K562 (cell line): ENCODE data around the gene UNC50. TPM values are rescaled to one million over a fixed set of nuclear protein-coding genes. Genes with fewer than 3 reads are reported as not detected.

Experiments used
- ATAC-seq: fragments of 200-7000 bp; cut with Tn5 transposase; 3 replicates; pipeline ENCODE4 v1.9.1; 2020; ENCODE audit warnings: moderate library complexity
- BruUV-seq: library from RNA; stranded (reverse); fragments of 400-500 nt; replicated peaks from 2 replicates; lab custom pipeline; 2021; lab: Mats Ljungman, UMichigan
- CTCF ChIA-PET: fragments of 300-600 bp; formaldehyde crosslinking; extraction: SDS; loops from one replicate; lab custom pipeline; 2021; ENCODE audit warnings: low intra/inter-chr PET ratio; lab: Yijun Ruan, JAX
- POLR2A ChIA-PET: fragments of 300-600, 350-650 bp; sonication (Branson Sonifier 250); formaldehyde crosslinking; extraction: SDS; loops from one replicate; lab custom pipeline; 2021; ENCODE audit warnings: antibody characterized with exemption, inconsistent platforms; lab: Yijun Ruan, JAX
- DNase-seq, 4 experiments: peaks; one replicate each; pipeline versions ENCODE4 v3.0.0 to v3.0.0-alpha.2; 2011 to 2018; ENCODE audit warnings: low spot score in 3 of 4, mixed read lengths in 3 of 4; ENCODE audit errors: extremely low read depth in 1 of 4
- FAIRE-seq: peaks from 2 replicates; lab custom pipeline; 2011; peaks lifted over from hg19 to GRCh38; lab: Jason Lieb, UNC
- H2AFZ ChIP-seq: 2 replicates; pipeline ENCODE4 v1.6.0; 2011; ENCODE audit warnings: low read depth, low read length, control low read depth, inconsistent platforms
- H3K27ac ChIP-seq: fragments of 200-600 bp; 3 replicates; pipeline ENCODE4 v1.8.0; 2011; ENCODE audit warnings: low read depth, mild to moderate bottlenecking, control low read depth, inconsistent platforms, low read length, moderate library complexity, mixed read lengths; ENCODE audit errors: extremely low read depth
- H3K27me3 ChIP-seq, 2 experiments: fragments of 300-600 bp in 1 of 2; 2 replicates in 1 of 2; 3 replicates in 1 of 2; pipeline versions ENCODE4 v1.6.0 to v1.8.0; 2011; ENCODE audit warnings: inconsistent platforms in 2 of 2, low read length in 2 of 2, mild to moderate bottlenecking in 1 of 2, mixed read lengths in 1 of 2, moderate library complexity in 1 of 2; ENCODE audit not compliant: control insufficient read depth in 2 of 2, insufficient read depth in 2 of 2
- H3K36me3 ChIP-seq: fragments of 300-600 bp; 3 replicates; pipeline ENCODE4 v1.8.0; 2011; ENCODE audit warnings: mild to moderate bottlenecking, low read length, inconsistent platforms; ENCODE audit not compliant: control insufficient read depth, insufficient read depth
- H3K4me1 ChIP-seq, 2 experiments: fragments of 200-600 bp in 1 of 2; replicated peaks in 1 of 2; 2 replicates in 1 of 2; 3 replicates in 1 of 2; pipeline versions ENCODE4 v1.5.1 to v1.8.0; 2011; ENCODE audit warnings: inconsistent platforms in 2 of 2, low read length in 2 of 2, mild to moderate bottlenecking in 1 of 2, mixed read lengths in 1 of 2, moderate library complexity in 1 of 2; ENCODE audit not compliant: control insufficient read depth in 2 of 2, insufficient read depth in 2 of 2
- H3K4me2 ChIP-seq: 2 replicates; pipeline ENCODE4 v1.6.1; 2011; ENCODE audit warnings: low read length, control low read depth, inconsistent platforms, mixed read lengths; ENCODE audit not compliant: insufficient read depth
- H3K4me3 ChIP-seq: fragments of 200-600 bp; sonication (generic), shearing (Covaris generic); 2 replicates; pipeline ENCODE4 v1.5.1; 2016; ENCODE audit warnings: control low read depth, inconsistent platforms
- H3K79me2 ChIP-seq: fragments of 200-600 bp; 3 replicates; pipeline ENCODE4 v1.8.0; 2011; ENCODE audit warnings: low read length, inconsistent platforms; ENCODE audit not compliant: control insufficient read depth, insufficient read depth
- H3K9ac ChIP-seq, 2 experiments: 2 replicates each; pipeline versions ENCODE4 v1.6.0 to v1.6.1; 2011; ENCODE audit warnings: low read depth in 2 of 2, low read length in 2 of 2, control low read depth in 1 of 2, inconsistent platforms in 1 of 2, mild to moderate bottlenecking in 1 of 2, mixed read lengths in 1 of 2; ENCODE audit not compliant: insufficient read depth in 1 of 2
- H3K9me1 ChIP-seq: one replicate; pipeline ENCODE4 v1.6.0; 2011; ENCODE audit warnings: inconsistent platforms, mild to moderate bottlenecking, low read length, moderate library complexity; ENCODE audit not compliant: control insufficient read depth, insufficient read depth
- H3K9me3 ChIP-seq: replicated peaks from 2 replicates; pipeline ENCODE4 v1.5.1; 2011; ENCODE audit warnings: low read depth, low read length, inconsistent platforms; ENCODE audit not compliant: control insufficient read depth, insufficient read depth
- H4K20me1 ChIP-seq: replicated peaks from 2 replicates; pipeline ENCODE4 v1.6.1; 2011; ENCODE audit warnings: low read length, inconsistent platforms, mixed read lengths; ENCODE audit not compliant: control insufficient read depth, insufficient read depth
- E2F6 ChIP-seq, 2 experiments: IDR thresholded peaks; 2 replicates each; pipeline ENCODE4 v1.6.1; 2011; ENCODE audit warnings: borderline replicate concordance in 1 of 2, control low read depth in 1 of 2, low read depth in 1 of 2, low read length in 1 of 2, mild to moderate bottlenecking in 1 of 2, mixed read lengths in 1 of 2, moderate library complexity in 1 of 2; ENCODE audit not compliant: insufficient read depth in 1 of 2, insufficient read length in 1 of 2, poor library complexity in 1 of 2, severe bottlenecking in 1 of 2; ENCODE audit errors: extremely low read depth in 1 of 2
- ERF ChIP-seq: fragments of 450-650 bp; formaldehyde crosslinking; IDR thresholded peaks from 2 replicates; pipeline ENCODE4 v1.4.0; 2020; ENCODE audit warnings: mild to moderate bottlenecking, mixed read lengths
- SAP30 ChIP-seq: fragments of 200-600 bp; sonication (generic); IDR thresholded peaks from 2 replicates; pipeline ENCODE4 v1.6.1; 2012; ENCODE audit warnings: borderline replicate concordance, low read depth, mild to moderate bottlenecking, moderate library complexity, low read length, control low read depth, inconsistent platforms; ENCODE audit not compliant: insufficient read depth, poor library complexity, severe bottlenecking
- U2AF1 ChIP-seq: fragments of 200-400 bp; formaldehyde crosslinking; optimal IDR thresholded peaks from 2 replicates; pipeline ENCODE3; 2017; ENCODE audit warnings: mild to moderate bottlenecking, low read depth, low read length, moderate library complexity
- ZNF280B ChIP-seq: fragments of 250-450 bp; sonication (Bioruptor Pico); IDR thresholded peaks from 2 replicates; pipeline ENCODE4 v1.5.1; 2021; ENCODE audit warnings: mild to moderate bottlenecking
- WGBS: fragments of 100-300 bp; shearing (Covaris generic); methylation state at CpG from one replicate; pipeline ENCODE4 v1.1.6; 2016; ENCODE audit warnings: low coverage, mixed read lengths; ENCODE audit not compliant: insufficient coverage; ENCODE audit errors: missing lambda C conversion rate; 5-methylcytosine and 5-hydroxymethylcytosine counted together
- in situ Hi-C: fragments of 300-500 bp; cut with MboI; formaldehyde crosslinking; loops from 4 replicates; pipeline ENCODE4 v1.15.0; 2018; ENCODE audit warnings: inconsistent platforms, mixed read lengths
- intact Hi-C: fragments of 100-400 bp; cut with micrococcal nuclease; formaldehyde crosslinking; loops from 2 replicates; pipeline ENCODE4 v1.14.2; 2022
- polyA plus RNA-seq, 8 experiments: library from polyadenylated mRNA; depleted of rRNA in 4 of 8; stranded (reverse) in 5 of 8; unstranded in 3 of 8; fragments of >200 nt; fragmentation: Nextera tagmentation in 2 of 8; fragmentation: Illumina TruSeq in 1 of 8; extraction: Ambion mirVana in 2 of 8; extraction: Trizol in 1 of 8; gene quantifications; 2 replicates each; pipeline versions ENCODE4 v1.2.1 to v1.2.3, GENCODE V29; 2011 to 2014; ENCODE audit warnings: inconsistent platforms in 1 of 8, missing spikeins in 1 of 8
- total RNA-seq, 7 experiments: library from RNA; depleted of rRNA in 6 of 7; stranded (reverse); fragments of >200 nt in 6 of 7; fragmentation: Illumina TruSeq in 2 of 7; extraction: Trizol in 2 of 7; gene quantifications; 2 replicates each; pipeline versions ENCODE4 v1.2.1 to v1.2.3, GENCODE V29; 2011 to 2021; ENCODE audit warnings: low replicate concordance in 1 of 7
- TF ChIP-seq, protein P1 (sequence below): sonication (generic); formaldehyde crosslinking; IDR thresholded peaks from 2 replicates; pipeline ENCODE4 v1.8.1; 2023; ENCODE audit warnings: missing genetic modification reagents, mild to moderate bottlenecking, borderline replicate concordance

The UNC50 gene
- total and polyA plus RNA-seq, 9 of the 15 experiments (the other 6 are each of a cell fraction or from before 2014, with no cell fraction given) = 30.0 to 52.9 (median 35.9) TPM

- BruUV-seq = no TSS peak
- TF ChIP-seq SAP30 (no peak), E2F6 (IDR thresholded peaks at IDR 0.05; ENCODE audit: borderline replicate concordance in 1 of 2, extremely low read depth in 1 of 2, insufficient read depth in 1 of 2, insufficient read length in 1 of 2, low read depth in 1 of 2, low read length in 1 of 2, poor library complexity in 1 of 2, severe bottlenecking in 1 of 2) (no peak), ERF (CRISPR knock-in tag) (no peak), ZNF280B (CRISPR knock-in tag) (no peak), U2AF1 (no peak)
- TF ChIP-seq, protein P1, sequence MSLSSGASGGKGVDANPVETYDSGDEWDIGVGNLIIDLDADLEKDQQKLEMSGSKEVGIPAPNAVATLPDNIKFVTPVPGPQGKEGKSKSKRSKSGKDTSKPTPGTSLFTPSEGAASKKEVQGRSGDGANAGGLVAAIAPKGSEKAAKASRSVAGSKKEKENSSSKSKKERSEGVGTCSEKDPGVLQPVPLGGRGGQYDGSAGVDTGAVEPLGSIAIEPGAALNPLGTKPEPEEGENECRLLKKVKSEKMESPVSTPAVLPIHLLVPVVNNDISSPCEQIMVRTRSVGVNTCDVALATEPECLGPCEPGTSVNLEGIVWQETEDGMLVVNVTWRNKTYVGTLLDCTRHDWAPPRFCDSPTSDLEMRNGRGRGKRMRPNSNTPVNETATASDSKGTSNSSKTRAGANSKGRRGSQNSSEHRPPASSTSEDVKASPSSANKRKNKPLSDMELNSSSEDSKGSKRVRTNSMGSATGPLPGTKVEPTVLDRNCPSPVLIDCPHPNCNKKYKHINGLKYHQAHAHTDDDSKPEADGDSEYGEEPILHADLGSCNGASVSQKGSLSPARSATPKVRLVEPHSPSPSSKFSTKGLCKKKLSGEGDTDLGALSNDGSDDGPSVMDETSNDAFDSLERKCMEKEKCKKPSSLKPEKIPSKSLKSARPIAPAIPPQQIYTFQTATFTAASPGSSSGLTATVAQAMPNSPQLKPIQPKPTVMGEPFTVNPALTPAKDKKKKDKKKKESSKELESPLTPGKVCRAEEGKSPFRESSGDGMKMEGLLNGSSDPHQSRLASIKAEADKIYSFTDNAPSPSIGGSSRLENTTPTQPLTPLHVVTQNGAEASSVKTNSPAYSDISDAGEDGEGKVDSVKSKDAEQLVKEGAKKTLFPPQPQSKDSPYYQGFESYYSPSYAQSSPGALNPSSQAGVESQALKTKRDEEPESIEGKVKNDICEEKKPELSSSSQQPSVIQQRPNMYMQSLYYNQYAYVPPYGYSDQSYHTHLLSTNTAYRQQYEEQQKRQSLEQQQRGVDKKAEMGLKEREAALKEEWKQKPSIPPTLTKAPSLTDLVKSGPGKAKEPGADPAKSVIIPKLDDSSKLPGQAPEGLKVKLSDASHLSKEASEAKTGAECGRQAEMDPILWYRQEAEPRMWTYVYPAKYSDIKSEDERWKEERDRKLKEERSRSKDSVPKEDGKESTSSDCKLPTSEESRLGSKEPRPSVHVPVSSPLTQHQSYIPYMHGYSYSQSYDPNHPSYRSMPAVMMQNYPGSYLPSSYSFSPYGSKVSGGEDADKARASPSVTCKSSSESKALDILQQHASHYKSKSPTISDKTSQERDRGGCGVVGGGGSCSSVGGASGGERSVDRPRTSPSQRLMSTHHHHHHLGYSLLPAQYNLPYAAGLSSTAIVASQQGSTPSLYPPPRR (CRISPR knock-in tag) = no peak
- in situ Hi-C loops = loop anchor here (5.0 kb wide), 1 partner anchor 192 kb away; no protein-coding TSS in a partner anchor
- Histone ChIP-seq H2AFZ (no peak overlapping the region), H3K9me3 (no peaks in the 10 kb centered on the region), H3K79me2 (peaks cover 51% of the 10 kb centered on the region), H3K4me2 (no peak overlapping the region), H3K9ac (no peak overlapping the region), H3K4me1 (peaks cover 12 to 15% of the 10 kb centered on the region in 2 experiments), H3K9me1 (peaks cover 5% of the 10 kb centered on the region), H4K20me1 (no peaks in the 10 kb centered on the region; the same call in 1 of the 2 replicates), H3K4me3 (no peak overlapping the region), H3K27ac (no peak overlapping the region), H3K27me3 (no peaks in the 10 kb centered on the region), H3K36me3 (peaks cover 57% of the 10 kb centered on the region; the same call in 2 of the 3 replicates)
- ChIA-PET CTCF (no interaction called here), POLR2A (no interaction called here)
- FAIRE-seq = no peak
- intact Hi-C loops = no loop called here
- 93% methylated on average over 2 of the region's 2 CpGs for WGBS
- no peak for DNase-seq
- no peak for ATAC-seq
Measured at GRCh38 chr2:98604547-98604946, 3.8 kb upstream of the UNC50 start.
